Neural cell (in vitro differentiated cells): ENCODE data around the gene TNS3.

ENCODE experiments used
- CTCF ChIP-seq: fragments of 450-650 bp; IDR thresholded peaks from 2 replicates; pipeline ENCODE4 v1.5.1; 2014; ENCODE audit warnings: antibody characterized with exemption, mild to moderate bottlenecking, moderate library complexity; ENCODE audit not compliant: poor library complexity, severe bottlenecking
- EP300 ChIP-seq: fragments of 450-650 bp; conservative IDR thresholded peaks from 2 replicates; pipeline ENCODE4 v1.6.1; 2014; ENCODE audit warnings: antibody characterized with exemption, mild to moderate bottlenecking, moderate library complexity; ENCODE audit not compliant: poor library complexity, severe bottlenecking
- EZH2 ChIP-seq: fragments of 200-600, 300-800 bp; shearing (Covaris generic), sonication (generic); IDR thresholded peaks from 2 replicates; pipeline ENCODE4 v1.6.1; 2014; ENCODE audit warnings: antibody characterized with exemption, low read length, borderline replicate concordance, mild to moderate bottlenecking; ENCODE audit not compliant: insufficient read depth, poor library complexity, severe bottlenecking
- MXI1 ChIP-seq: fragments of 450-650 bp; conservative IDR thresholded peaks from 2 replicates; pipeline ENCODE4 v1.6.1; 2014; ENCODE audit warnings: antibody characterized with exemption, mild to moderate bottlenecking; ENCODE audit not compliant: poor library complexity, severe bottlenecking
- POLR2AphosphoS5 ChIP-seq: IDR thresholded peaks from 2 replicates; pipeline ENCODE4 v1.6.1; 2012
- RAD21 ChIP-seq: fragments of 450-650 bp; conservative IDR thresholded peaks from 2 replicates; pipeline ENCODE4 v1.6.1; 2014; ENCODE audit warnings: antibody characterized with exemption, mild to moderate bottlenecking, moderate library complexity
- REST ChIP-seq: IDR thresholded peaks from 2 replicates; pipeline ENCODE4 v1.6.1; 2012; ENCODE audit warnings: borderline replicate concordance

- no peak for TF ChIP-seq CTCF
- TF ChIP-seq POLR2AphosphoS5 = no peak
- TF ChIP-seq REST = no peak
- TF ChIP-seq RAD21 = no peak
- TF ChIP-seq EZH2 = no peak
- TF ChIP-seq MXI1 = no peak
- TF ChIP-seq EP300 = no peak
These were observed 181.1 kb downstream of the TNS3 start for GRCh38 chr7:47400741-47401206.
